Left renal cortex interstitium (tissue), 4 donors: ENCODE measurements around the gene ATP9A. TPM values are rescaled to one million over a fixed set of nuclear protein-coding genes. Genes with fewer than 3 reads are reported as not detected.

ENCODE experiments used
- DNase-seq, 4 donors: peaks; one replicate each; pipeline ENCODE4 v3.0.0-alpha.2; 2013; ENCODE audit warnings: low read depth in 4 of 4, low spot score in 2 of 4, missing footprints in 1 of 4
- polyA plus RNA-seq, 4 donors: library from polyadenylated mRNA; unstranded; fragments of 120-200 nt; gene quantifications; one replicate each; pipeline ENCODE4 v1.2.1, GENCODE V29; 2013; ENCODE audit not compliant: insufficient read length in 4 of 4

ATP9A gene
- polyA plus RNA-seq, 4 donors, result 53.9 to 62.7 (median 57.5) TPM

GRCh38 chr20:51635680-51636079 lies 132.5 kb downstream of the ATP9A start:
- DNase-seq, result no peak

GRCh38 chr20:51634877-51635276 lies 133.3 kb downstream of the ATP9A start:
- DNase-seq, result no peak

GRCh38 chr20:51634257-51634656 lies 133.9 kb downstream of the ATP9A start:
- DNase-seq, result no peak

- no peak for DNase-seq
Measured at GRCh38 chr20:51633430-51633829, 134.8 kb downstream of the ATP9A start.

GRCh38 chr20:51631953-51632352 lies 136.2 kb downstream of the ATP9A start:
- no peak for DNase-seq

GRCh38 chr20:51631011-51631950 lies 136.9 kb downstream of the ATP9A start:
- peak in 2 of 4 donors; percentile 77 for DNase-seq

- no peak for DNase-seq
Measured at GRCh38 chr20:51629399-51630058, 138.7 kb downstream of the ATP9A start.

- DNase-seq, result no peak
Measured at GRCh38 chr20:51628533-51629398, 139.4 kb downstream of the ATP9A start.

- DNase-seq, result no peak
Measured at GRCh38 chr20:51627586-51627985, 140.6 kb downstream of the ATP9A start.

- no peak for DNase-seq
Measured at GRCh38 chr20:51625105-51625504, 143.1 kb downstream of the ATP9A start.

- no peak for DNase-seq
Measured at GRCh38 chr20:51624157-51624731, 143.9 kb downstream of the ATP9A start.

- no peak for DNase-seq
Measured at GRCh38 chr20:51623255-51623654, 144.9 kb downstream of the ATP9A start.

- DNase-seq, result no peak
Measured at GRCh38 chr20:51622004-51622874, 146.0 kb downstream of the ATP9A start.

GRCh38 chr20:51620432-51620831 lies 147.8 kb downstream of the ATP9A start:
- DNase-seq, result no peak

- no peak for DNase-seq
Measured at GRCh38 chr20:51616060-51616459, 152.1 kb downstream of the ATP9A start.

GRCh38 chr20:51614687-51615086 lies 153.5 kb downstream of the ATP9A start:
- DNase-seq, result no peak

GRCh38 chr20:51613580-51613979 lies 154.6 kb downstream of the ATP9A start:
- no peak for DNase-seq

GRCh38 chr20:51612896-51613295 lies 155.3 kb downstream of the ATP9A start:
- no peak for DNase-seq

- DNase-seq, result no peak
Measured at GRCh38 chr20:51611625-51611890, 156.6 kb downstream of the ATP9A start.
